Vagina (tissue), 2 donors: Measurements from ENCODE around the gene GALNT17. TPM values are rescaled to one million over a fixed set of nuclear protein-coding genes. Genes with fewer than 3 reads are reported as not detected.

Experiments
- DNase-seq, 2 donors: peaks; one replicate each; pipeline ENCODE4 v3.0.0-alpha.2; 2017; ENCODE audit errors: extremely low spot score in 2 of 2
- H3K27ac ChIP-seq: fragments of 200-600 bp; sonication (generic); one replicate; pipeline ENCODE4 v1.5.1; 2019
- H3K27me3 ChIP-seq: fragments of 200-600 bp; sonication (generic); one replicate; pipeline ENCODE4 v1.5.1; 2019
- H3K36me3 ChIP-seq, 2 donors: fragments of 200-600 bp; sonication (generic); one replicate each; pipeline ENCODE4 v1.5.1; 2017 to 2019
- H3K4me1 ChIP-seq: fragments of 200-600 bp; sonication (generic); one replicate; pipeline ENCODE4 v1.5.1; 2019
- H3K4me3 ChIP-seq, 2 donors: fragments of 200-600 bp; sonication (generic); 1 replicate in 1 of 2; 2 replicates in 1 of 2; pipeline ENCODE4 v1.5.1; 2016 to 2019
- H3K9me3 ChIP-seq: fragments of 200-600 bp; sonication (generic); one replicate; pipeline ENCODE4 v1.5.1; 2019
- POLR2A ChIP-seq, 2 donors: fragments of 450-650 bp; IDR thresholded peaks; one replicate each; pipeline ENCODE4 v1.6.1; 2017; ENCODE audit warnings: antibody characterized with exemption in 2 of 2, mild to moderate bottlenecking in 2 of 2, moderate library complexity in 2 of 2
- POLR2AphosphoS5 ChIP-seq, 2 donors: sonication (generic); formaldehyde crosslinking; IDR thresholded peaks; one replicate each; pipeline ENCODE4 v1.9.0; 2017; ENCODE audit warnings: antibody characterized with exemption in 2 of 2, mild to moderate bottlenecking in 2 of 2, low read depth in 1 of 2; ENCODE audit not compliant: insufficient read depth in 1 of 2
- intact Hi-C: fragments of 100-400 bp; cut with DNase I; formaldehyde crosslinking; loops from one replicate; pipeline ENCODE4 v1.15.1; 2023
- total RNA-seq: library from RNA; depleted of rRNA; stranded (reverse); fragments of >200 nt; gene quantifications from one replicate; pipeline ENCODE4 v1.2.3, GENCODE V29; 2016
- TF ChIP-seq, protein P1 (sequence below), 3 experiments: fragments of 450-650 bp in 2 of 3; fragments of 200-600 bp in 1 of 3; sonication (generic) in 1 of 3; IDR thresholded peaks; one replicate each; pipeline ENCODE4 v1.5.1; 2017 to 2019; ENCODE audit warnings: antibody characterized with exemption in 3 of 3, mild to moderate bottlenecking in 2 of 3, moderate library complexity in 2 of 3

The GALNT17 gene
- total RNA-seq, 1 donor from 2014 or later = 3.9 TPM

GRCh38 chr7:71652510-71652909 lies 520.6 kb downstream of the GALNT17 start:
- no peak for TF ChIP-seq POLR2AphosphoS5 (IDR thresholded peaks at IDR 0.05; ENCODE audit: insufficient read depth in 1 of 2, low read depth in 1 of 2)
- TF ChIP-seq, protein P1, sequence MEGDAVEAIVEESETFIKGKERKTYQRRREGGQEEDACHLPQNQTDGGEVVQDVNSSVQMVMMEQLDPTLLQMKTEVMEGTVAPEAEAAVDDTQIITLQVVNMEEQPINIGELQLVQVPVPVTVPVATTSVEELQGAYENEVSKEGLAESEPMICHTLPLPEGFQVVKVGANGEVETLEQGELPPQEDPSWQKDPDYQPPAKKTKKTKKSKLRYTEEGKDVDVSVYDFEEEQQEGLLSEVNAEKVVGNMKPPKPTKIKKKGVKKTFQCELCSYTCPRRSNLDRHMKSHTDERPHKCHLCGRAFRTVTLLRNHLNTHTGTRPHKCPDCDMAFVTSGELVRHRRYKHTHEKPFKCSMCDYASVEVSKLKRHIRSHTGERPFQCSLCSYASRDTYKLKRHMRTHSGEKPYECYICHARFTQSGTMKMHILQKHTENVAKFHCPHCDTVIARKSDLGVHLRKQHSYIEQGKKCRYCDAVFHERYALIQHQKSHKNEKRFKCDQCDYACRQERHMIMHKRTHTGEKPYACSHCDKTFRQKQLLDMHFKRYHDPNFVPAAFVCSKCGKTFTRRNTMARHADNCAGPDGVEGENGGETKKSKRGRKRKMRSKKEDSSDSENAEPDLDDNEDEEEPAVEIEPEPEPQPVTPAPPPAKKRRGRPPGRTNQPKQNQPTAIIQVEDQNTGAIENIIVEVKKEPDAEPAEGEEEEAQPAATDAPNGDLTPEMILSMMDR (IDR thresholded peaks at IDR 0.05) = no peak
- no peak for TF ChIP-seq POLR2A (IDR thresholded peaks at IDR 0.05)
- Histone ChIP-seq H3K27me3 (no peaks in the 10 kb centered on the region), H3K27ac (no peak overlapping the region), H3K36me3 (no peaks in the 10 kb centered on the region), H3K4me3 (no peak overlapping the region), H3K4me1 (no peaks in the 10 kb centered on the region), H3K9me3 (no peaks in the 10 kb centered on the region)
- intact Hi-C loops = no loop called here
- no peak for DNase-seq

- H3K4me3 ChIP-seq = no peak overlapping the region
- H3K27me3 ChIP-seq = no peaks in the 10 kb centered on the region
- DNase-seq = no peak
- H3K4me1 ChIP-seq = no peaks in the 10 kb centered on the region
- H3K9me3 ChIP-seq = no peaks in the 10 kb centered on the region
- H3K27ac ChIP-seq = no peak overlapping the region
- intact Hi-C loops = no loop called here
- no peak for TF ChIP-seq POLR2AphosphoS5 (IDR thresholded peaks at IDR 0.05; ENCODE audit: insufficient read depth in 1 of 2, low read depth in 1 of 2)
- TF ChIP-seq, protein P1 (IDR thresholded peaks at IDR 0.05) = no peak
- no peak for TF ChIP-seq POLR2A (IDR thresholded peaks at IDR 0.05)
- H3K36me3 ChIP-seq = no peaks in the 10 kb centered on the region
Measured at GRCh38 chr7:71657386-71657785, 525.4 kb downstream of the GALNT17 start.

- Histone ChIP-seq H3K27ac (no peak overlapping the region), H3K4me3 (no peak overlapping the region), H3K4me1 (no peaks in the 10 kb centered on the region), H3K9me3 (no peaks in the 10 kb centered on the region), H3K27me3 (no peaks in the 10 kb centered on the region), H3K36me3 (no peaks in the 10 kb centered on the region)
- DNase-seq = no peak
- intact Hi-C loops = no loop called here
- TF ChIP-seq, protein P1 (IDR thresholded peaks at IDR 0.05) = no peak
- TF ChIP-seq POLR2A (IDR thresholded peaks at IDR 0.05) (no peak), POLR2AphosphoS5 (IDR thresholded peaks at IDR 0.05; ENCODE audit: insufficient read depth in 1 of 2, low read depth in 1 of 2) (no peak)
Measured at GRCh38 chr7:71659622-71660021, 527.7 kb downstream of the GALNT17 start.

- TF ChIP-seq POLR2A (IDR thresholded peaks at IDR 0.05) (no peak), POLR2AphosphoS5 (IDR thresholded peaks at IDR 0.05; ENCODE audit: insufficient read depth in 1 of 2, low read depth in 1 of 2) (no peak)
- Histone ChIP-seq H3K4me1 (no peaks in the 10 kb centered on the region), H3K36me3 (no peaks in the 10 kb centered on the region), H3K27ac (no peak overlapping the region), H3K4me3 (no peak overlapping the region), H3K27me3 (no peaks in the 10 kb centered on the region), H3K9me3 (no peaks in the 10 kb centered on the region)
- no peak for DNase-seq
- intact Hi-C loops = no loop called here
Measured at GRCh38 chr7:71661671-71662224, 529.8 kb downstream of the GALNT17 start.

GRCh38 chr7:71665716-71666115 lies 533.8 kb downstream of the GALNT17 start:
- H3K4me1 ChIP-seq = no peaks in the 10 kb centered on the region
- intact Hi-C loops = no loop called here
- H3K4me3 ChIP-seq = no peak overlapping the region

GRCh38 chr7:71668572-71668971 lies 536.6 kb downstream of the GALNT17 start:
- TF ChIP-seq, protein P1 (IDR thresholded peaks at IDR 0.05) = no peak
- TF ChIP-seq POLR2AphosphoS5 (IDR thresholded peaks at IDR 0.05; ENCODE audit: insufficient read depth in 1 of 2, low read depth in 1 of 2) = no peak
- no peak for TF ChIP-seq POLR2A (IDR thresholded peaks at IDR 0.05)
- Histone ChIP-seq H3K9me3 (no peaks in the 10 kb centered on the region), H3K4me3 (no peak overlapping the region), H3K4me1 (no peaks in the 10 kb centered on the region), H3K36me3 (no peaks in the 10 kb centered on the region), H3K27ac (no peak overlapping the region), H3K27me3 (no peaks in the 10 kb centered on the region)
- intact Hi-C loops = no loop called here
- DNase-seq = no peak

More at GRCh38 chr7:71665716-71666115, 533.8 kb downstream of the GALNT17 start:
- Histone ChIP-seq H3K9me3 (no peaks in the 10 kb centered on the region), H3K27me3 (no peaks in the 10 kb centered on the region), H3K36me3 (no peaks in the 10 kb centered on the region), H3K27ac (no peak overlapping the region)
- DNase-seq = no peak
- no peak for TF ChIP-seq POLR2A (IDR thresholded peaks at IDR 0.05)
